ENCODE results near the gene MYL2.

GRCh38 chr12:110869803-110870202 lies 50.6 kb downstream of the MYL2 start:
- TF ChIP-seq POLR2A (IDR thresholded peaks at IDR 0.05) (no peak), CTCF (IDR thresholded peaks at IDR 0.05) (no peak)

Data from lower leg skin (tissue), 3 donors.